Measurements from ENCODE around the gene AFDN.
"Not testable (repeated sequence)": the region's sequence is repeated elsewhere in the genome, so short reads cannot be mapped to it uniquely, and the experiment has no call there.

Gene AFDN

GRCh38 chr6:167949121-167949684, 122.5 kb downstream of the AFDN start:
- DNase-seq (ENCODE audit: low read depth in 2 of 3, low spot score in 1 of 3) = no peak

GRCh38 chr6:167951781-167952511, 125.2 kb downstream of the AFDN start:
- no peak for DNase-seq (ENCODE audit: low read depth in 2 of 3, low spot score in 1 of 3)

- DNase-seq (ENCODE audit: low read depth in 2 of 3, low spot score in 1 of 3) = no peak
These were observed 125.8 kb downstream of the AFDN start for GRCh38 chr6:167952512-167952859.

- no peak for DNase-seq (ENCODE audit: low read depth in 2 of 3, low spot score in 1 of 3)
These were observed 126.8 kb downstream of the AFDN start for GRCh38 chr6:167953551-167953950.

- DNase-seq (ENCODE audit: low read depth in 2 of 3, low spot score in 1 of 3) = no peak
These were observed 127.4 kb downstream of the AFDN start for GRCh38 chr6:167954151-167954550.

- no peak for DNase-seq (ENCODE audit: low read depth in 2 of 3, low spot score in 1 of 3)
These were observed 129.8 kb downstream of the AFDN start for GRCh38 chr6:167956491-167956890.

GRCh38 chr6:167956983-167957492, 130.3 kb downstream of the AFDN start:
- no peak for DNase-seq (ENCODE audit: low read depth in 2 of 3, low spot score in 1 of 3)

GRCh38 chr6:167957626-167958025, 130.9 kb downstream of the AFDN start:
- no peak for DNase-seq (ENCODE audit: low read depth in 2 of 3, low spot score in 1 of 3)

GRCh38 chr6:167960579-167960978, 133.9 kb downstream of the AFDN start:
- DNase-seq (ENCODE audit: low read depth in 2 of 3, low spot score in 1 of 3) = no peak

- DNase-seq (ENCODE audit: low read depth in 2 of 3, low spot score in 1 of 3) = no peak
These were observed 136.0 kb downstream of the AFDN start for GRCh38 chr6:167962711-167963110.

- DNase-seq (ENCODE audit: low read depth in 2 of 3, low spot score in 1 of 3) = no peak
These were observed 136.9 kb downstream of the AFDN start for GRCh38 chr6:167963589-167964057.

- no peak for DNase-seq (ENCODE audit: low read depth in 2 of 3, low spot score in 1 of 3)
These were observed 139.2 kb downstream of the AFDN start for GRCh38 chr6:167965592-167966539.

- no peak for DNase-seq (ENCODE audit: low read depth in 2 of 3, low spot score in 1 of 3)
These were observed 139.8 kb downstream of the AFDN start for GRCh38 chr6:167966540-167966905.

GRCh38 chr6:167968091-167968490, 141.4 kb downstream of the AFDN start:
- DNase-seq (ENCODE audit: low read depth in 2 of 3, low spot score in 1 of 3) = peak in 2 of 3 donors; percentile 10

- no peak for DNase-seq (ENCODE audit: low read depth in 2 of 3, low spot score in 1 of 3)
These were observed 143.5 kb downstream of the AFDN start for GRCh38 chr6:167970230-167970629.

GRCh38 chr6:167972193-167972592, 145.5 kb downstream of the AFDN start:
- DNase-seq (ENCODE audit: low read depth in 2 of 3, low spot score in 1 of 3) = no peak

- no peak for DNase-seq (ENCODE audit: low read depth in 2 of 3, low spot score in 1 of 3)
These were observed 146.6 kb downstream of the AFDN start for GRCh38 chr6:167973148-167973885.

- DNase-seq (ENCODE audit: low read depth in 2 of 3, low spot score in 1 of 3) = no peak
These were observed 148.1 kb downstream of the AFDN start for GRCh38 chr6:167974640-167975344.

GRCh38 chr6:167975458-167975857, 148.7 kb downstream of the AFDN start:
- no peak for DNase-seq (ENCODE audit: low read depth in 2 of 3, low spot score in 1 of 3)

- DNase-seq (ENCODE audit: low read depth in 2 of 3, low spot score in 1 of 3) = not testable (repeated sequence)
These were observed 149.5 kb downstream of the AFDN start for GRCh38 chr6:167976116-167976657.

Data from stimulated activated CD4-positive, alpha-beta T cell treated with anti-CD3 and anti-CD28 coated beads, Interleukin-12 subunit alpha, Interleukin-12 subunit beta, amount 100 ng/mL, for 48 hours (primary cell).